ENCODE measurements around the gene SLC38A7. TPM values are rescaled to one million over a fixed set of nuclear protein-coding genes. Genes with fewer than 3 reads are reported as not detected.
"Not testable (repeated sequence)": the region's sequence is repeated elsewhere in the genome, so short reads cannot be mapped to it uniquely, and the experiment has no call there.

SLC38A7 gene
- total RNA-seq, 1 experiment from 2014 or later, result 21.3 TPM

DNA sequence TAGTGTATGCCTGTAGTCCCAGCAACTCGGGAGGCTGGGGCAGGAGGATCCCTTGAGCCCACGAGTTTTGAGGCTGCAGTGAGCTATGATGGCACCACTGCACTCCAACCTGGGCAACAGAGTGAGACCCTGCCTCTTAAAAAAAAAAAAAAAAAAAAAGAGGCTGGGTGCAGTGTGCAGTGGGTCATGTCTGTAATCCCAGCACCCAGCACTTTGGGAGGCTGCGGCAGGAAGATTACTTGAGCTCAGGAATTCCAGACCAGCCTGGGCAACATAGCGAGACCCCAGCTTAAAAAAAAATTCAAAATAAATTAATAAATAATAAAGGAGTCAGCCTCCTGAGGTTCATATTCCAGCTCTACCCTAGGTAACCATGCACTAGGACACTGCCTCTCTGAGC, 45.3 kb downstream of the SLC38A7 start:
- H3K4me1 ChIP-seq (ENCODE audit: insufficient read depth, low read length, poor library complexity, severe bottlenecking), result no peaks in the 10 kb centered on the region
- H3K9me3 ChIP-seq (ENCODE audit: low read depth, low read length, poor library complexity, severe bottlenecking), result no peaks in the 10 kb centered on the region
- CTCF ChIA-PET, result no interaction called here
- no peaks in the 10 kb centered on the region for H3K27me3 ChIP-seq (replicated peaks; ENCODE audit: insufficient read depth, low read depth, low read length, poor library complexity)
- no peak overlapping the region for H3K4me3 ChIP-seq (ENCODE audit: low read depth, low read length, poor library complexity, severe bottlenecking)
- H3K36me3 ChIP-seq (ENCODE audit: insufficient read depth, low read length, poor library complexity, severe bottlenecking), result no peaks in the 10 kb centered on the region
- DNase-seq (ENCODE audit: low spot score), result no peak
- POLR2A ChIA-PET (ENCODE audit: low non-redundant PET), result no interaction called here
- TF ChIP-seq EZH2 (IDR thresholded peaks at IDR 0.05; ENCODE audit: borderline replicate concordance, low read depth, low read length, poor library complexity, severe bottlenecking), result no peak
- TF ChIP-seq, protein P1, sequence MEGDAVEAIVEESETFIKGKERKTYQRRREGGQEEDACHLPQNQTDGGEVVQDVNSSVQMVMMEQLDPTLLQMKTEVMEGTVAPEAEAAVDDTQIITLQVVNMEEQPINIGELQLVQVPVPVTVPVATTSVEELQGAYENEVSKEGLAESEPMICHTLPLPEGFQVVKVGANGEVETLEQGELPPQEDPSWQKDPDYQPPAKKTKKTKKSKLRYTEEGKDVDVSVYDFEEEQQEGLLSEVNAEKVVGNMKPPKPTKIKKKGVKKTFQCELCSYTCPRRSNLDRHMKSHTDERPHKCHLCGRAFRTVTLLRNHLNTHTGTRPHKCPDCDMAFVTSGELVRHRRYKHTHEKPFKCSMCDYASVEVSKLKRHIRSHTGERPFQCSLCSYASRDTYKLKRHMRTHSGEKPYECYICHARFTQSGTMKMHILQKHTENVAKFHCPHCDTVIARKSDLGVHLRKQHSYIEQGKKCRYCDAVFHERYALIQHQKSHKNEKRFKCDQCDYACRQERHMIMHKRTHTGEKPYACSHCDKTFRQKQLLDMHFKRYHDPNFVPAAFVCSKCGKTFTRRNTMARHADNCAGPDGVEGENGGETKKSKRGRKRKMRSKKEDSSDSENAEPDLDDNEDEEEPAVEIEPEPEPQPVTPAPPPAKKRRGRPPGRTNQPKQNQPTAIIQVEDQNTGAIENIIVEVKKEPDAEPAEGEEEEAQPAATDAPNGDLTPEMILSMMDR (conservative IDR thresholded peaks at IDR 0.05; ENCODE audit: low read depth, low read length), result no peak
- intact Hi-C loops (cut with micrococcal nuclease; ENCODE audit: unreplicated experiment), result loop anchor here (10.0 kb wide), 1 partner anchor 304 kb away; no protein-coding TSS in a partner anchor
- H3K27ac ChIP-seq (ENCODE audit: low read depth, low read length, poor library complexity, severe bottlenecking), result no peak overlapping the region
- no TSS peak for BruUV-seq (replicated peaks)

DNA sequence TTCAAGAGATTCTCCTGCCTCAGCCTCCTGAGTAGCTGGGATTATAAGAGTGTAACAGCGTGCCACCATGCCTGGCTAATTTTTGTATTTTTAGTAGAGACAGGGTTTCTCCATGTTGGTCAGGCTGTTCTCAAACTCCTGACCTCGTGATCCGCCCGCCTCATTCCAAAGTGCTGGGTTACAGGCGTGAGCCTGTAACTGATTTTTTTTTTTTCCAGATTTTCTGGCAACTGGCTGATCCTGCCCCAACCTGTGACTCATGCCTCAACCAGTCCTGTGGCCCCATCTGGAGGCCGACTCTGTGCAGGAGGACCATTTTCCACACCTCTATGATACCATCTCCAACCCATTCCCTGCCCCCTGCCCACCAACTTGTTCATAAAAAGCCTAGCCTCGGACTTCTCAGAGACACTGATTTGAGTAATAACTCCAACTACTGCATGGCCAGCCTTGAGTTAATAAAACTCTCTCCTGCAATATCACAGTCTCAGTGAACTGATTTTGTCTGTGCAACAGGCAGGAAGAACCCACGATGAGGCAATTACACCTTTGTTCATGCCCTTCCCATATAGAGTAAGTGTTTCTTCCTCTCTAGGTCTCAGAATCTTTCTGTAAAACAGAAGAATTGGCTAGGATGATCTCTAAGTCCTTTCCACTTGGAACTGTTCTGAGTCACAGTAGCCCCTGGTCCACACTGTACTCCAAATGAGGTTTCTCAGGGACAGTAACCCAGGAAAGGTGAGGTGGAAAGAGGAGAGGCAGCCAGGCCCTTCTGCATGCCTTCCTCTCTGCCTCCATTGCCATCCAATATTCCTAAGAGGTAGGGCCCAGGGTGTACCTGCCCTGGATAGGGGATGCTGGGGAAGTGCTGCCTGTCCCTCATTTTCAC, 46.2 kb downstream of the SLC38A7 start:
- Histone ChIP-seq H3K4me1 (ENCODE audit: insufficient read depth, low read length, poor library complexity, severe bottlenecking) (no peaks in the 10 kb centered on the region), H3K9me3 (ENCODE audit: low read depth, low read length, poor library complexity, severe bottlenecking) (no peaks in the 10 kb centered on the region), H3K36me3 (ENCODE audit: insufficient read depth, low read length, poor library complexity, severe bottlenecking) (no peaks in the 10 kb centered on the region), H3K27me3 (replicated peaks; ENCODE audit: insufficient read depth, low read depth, low read length, poor library complexity) (no peaks in the 10 kb centered on the region), H3K27ac (ENCODE audit: low read depth, low read length, poor library complexity, severe bottlenecking) (no peak overlapping the region), H3K4me3 (ENCODE audit: low read depth, low read length, poor library complexity, severe bottlenecking) (no peak overlapping the region)
- no peak for TF ChIP-seq EZH2 (IDR thresholded peaks at IDR 0.05; ENCODE audit: borderline replicate concordance, low read depth, low read length, poor library complexity, severe bottlenecking)
- TF ChIP-seq, protein P1 (conservative IDR thresholded peaks at IDR 0.05; ENCODE audit: low read depth, low read length), result peak; percentile 41
- intact Hi-C loops (cut with micrococcal nuclease; ENCODE audit: unreplicated experiment), result loop anchor here (1.0 to 10.0 kb wide), 2 partner anchors 126 to 304 kb away; no protein-coding TSS in a partner anchor
- POLR2A ChIA-PET (ENCODE audit: low non-redundant PET), result no interaction called here
- DNase-seq (ENCODE audit: low spot score), result peak; percentile 35
- CTCF ChIA-PET, result no interaction called here
- BruUV-seq (replicated peaks), result no TSS peak

DNA sequence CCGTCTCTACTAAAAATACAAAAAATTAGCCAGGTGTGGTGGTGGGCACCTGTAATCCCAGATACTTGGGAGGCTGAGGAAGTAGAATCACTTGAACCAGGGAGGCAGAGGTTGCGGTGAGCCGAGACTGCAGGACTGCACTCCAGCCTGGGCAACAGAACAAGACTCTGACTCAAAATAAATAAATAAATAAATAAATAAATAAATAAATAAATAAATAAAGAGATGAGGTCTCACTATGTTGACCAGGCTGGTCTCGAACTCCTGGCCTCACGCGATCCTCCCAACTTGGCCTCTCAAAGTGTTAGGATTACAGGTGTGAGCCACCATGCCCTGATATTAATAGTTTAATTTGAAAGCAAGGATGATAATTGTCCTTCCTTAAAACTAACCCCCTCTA, 47.5 kb downstream of the SLC38A7 start:
- H3K9me3 ChIP-seq (ENCODE audit: low read depth, low read length, poor library complexity, severe bottlenecking); CTCF ChIA-PET; BruUV-seq (replicated peaks); H3K4me1 ChIP-seq (ENCODE audit: insufficient read depth, low read length, poor library complexity, severe bottlenecking); DNase-seq (ENCODE audit: low spot score); H3K4me3 ChIP-seq (ENCODE audit: low read depth, low read length, poor library complexity, severe bottlenecking); H3K36me3 ChIP-seq (ENCODE audit: insufficient read depth, low read length, poor library complexity, severe bottlenecking); H3K27me3 ChIP-seq (replicated peaks; ENCODE audit: insufficient read depth, low read depth, low read length, poor library complexity); H3K27ac ChIP-seq (ENCODE audit: low read depth, low read length, poor library complexity, severe bottlenecking); POLR2A ChIA-PET (ENCODE audit: low non-redundant PET): not testable (repeated sequence)
- intact Hi-C loops (cut with micrococcal nuclease; ENCODE audit: unreplicated experiment), result loop anchor here (10.0 kb wide), 1 partner anchor 302 kb away; no protein-coding TSS in a partner anchor
